T1000 (cell line): Measurements from ENCODE around the gene ZNRF3.

Experiments
- DNase-seq: peaks from one replicate; lab custom pipeline; 2025; ENCODE audit warnings: mixed read lengths; lab: John Stamatoyannopoulos, UW

ZNRF3 gene

GRCh38 chr22:29088809-29089208 is 205.4 kb downstream of the ZNRF3 start:
- no peak for DNase-seq

GRCh38 chr22:29089507-29089906 is 206.1 kb downstream of the ZNRF3 start:
- no peak for DNase-seq

GRCh38 chr22:29090039-29090438 is 206.7 kb downstream of the ZNRF3 start:
- no peak for DNase-seq

GRCh38 chr22:29092243-29092642 is 208.9 kb downstream of the ZNRF3 start:
- no peak for DNase-seq

- DNase-seq: no peak
Measured at GRCh38 chr22:29093030-29093429, 209.7 kb downstream of the ZNRF3 start.

- no peak for DNase-seq
Measured at GRCh38 chr22:29093501-29094300, 210.3 kb downstream of the ZNRF3 start.

GRCh38 chr22:29095459-29095858 is 212.1 kb downstream of the ZNRF3 start:
- DNase-seq: no peak

- DNase-seq: no peak
Measured at GRCh38 chr22:29096736-29097669, 213.6 kb downstream of the ZNRF3 start.

GRCh38 chr22:29098296-29098695 is 214.9 kb downstream of the ZNRF3 start:
- DNase-seq: no peak

GRCh38 chr22:29102300-29102699 is 218.9 kb downstream of the ZNRF3 start:
- DNase-seq: no peak

GRCh38 chr22:29103121-29103520 is 219.7 kb downstream of the ZNRF3 start:
- DNase-seq: no peak

- no peak for DNase-seq
Measured at GRCh38 chr22:29105468-29105867, 222.1 kb downstream of the ZNRF3 start.

- no peak for DNase-seq
Measured at GRCh38 chr22:29106839-29107238, 223.5 kb downstream of the ZNRF3 start.
